Occipital lobe (tissue), 3 donors: ENCODE results near the gene DENND2D. TPM values are rescaled to one million over a fixed set of nuclear protein-coding genes. Genes with fewer than 3 reads are reported as not detected.

Experiments used
- DNase-seq: peaks from one replicate; lab custom pipeline; 2025; lab: John Stamatoyannopoulos, UW
- small RNA-seq: library from RNA; depleted of rRNA; stranded (forward); fragments of <200 nt; gene quantifications from one replicate; pipeline ENCODE3, GENCODE V24; 2014
- total RNA-seq: library from RNA; depleted of rRNA; stranded (reverse); fragments of >200 nt; gene quantifications from one replicate; pipeline ENCODE4 v1.2.3, GENCODE V29; 2014

DENND2D gene
- total RNA-seq, 1 donor from 2014 or later: 0.94 TPM

- no peak for DNase-seq
Measured at GRCh38 chr1:111139324-111139955, 61.0 kb downstream of the DENND2D start.

Small RNAs within 50 kb of the gene (small RNA-seq; reads per million reads assigned to genes)
- not detected for gene AL355816.1

Other genes starting within 250 kb of the DENND2D start
- gene LRIF1, start 236.7 kb downstream of the DENND2D start, total RNA-seq: 21.1 TPM
- gene DRAM2, start 60.6 kb downstream of the DENND2D start, total RNA-seq: 59.6 TPM
- gene CEPT1, start 60.4 kb downstream of the DENND2D start, total RNA-seq: 51.0 TPM
- 0.47 TPM for gene CHI3L2, start 27.1 kb upstream of the DENND2D start, total RNA-seq
- gene CHIA, start 90.2 kb upstream of the DENND2D start, total RNA-seq: not detected
- 0.31 TPM for gene OVGP1, start 227.1 kb upstream of the DENND2D start, total RNA-seq
- gene WDR77, start 248.6 kb upstream of the DENND2D start, total RNA-seq: 21.1 TPM
- 170 TPM for gene ATP5PB, start 248.8 kb upstream of the DENND2D start, total RNA-seq